ACC112 (cell line): ENCODE measurements around the gene LYST.

Experiments used
- H2AFZ ChIP-seq: fragments of 200-600 bp; sonication (generic); one replicate; pipeline ENCODE4 v1.6.0; 2017; ENCODE audit warnings: antibody characterized with exemption, low read length; ENCODE audit not compliant: unreplicated experiment
- H3K27ac ChIP-seq: fragments of 200-600 bp; sonication (generic); 2 replicates; pipeline ENCODE4 v1.5.1; 2014; ENCODE audit warnings: low read depth, mild to moderate bottlenecking, antibody characterized with exemption, low read length, moderate library complexity
- H3K27me3 ChIP-seq: fragments of 200-600 bp; sonication (generic); 2 replicates; pipeline ENCODE4 v1.6.1; 2014; ENCODE audit warnings: mild to moderate bottlenecking, antibody characterized with exemption, low read length, moderate library complexity, mixed read lengths; ENCODE audit not compliant: insufficient read depth
- H3K36me3 ChIP-seq: fragments of 200-600 bp; sonication (generic); 2 replicates; pipeline ENCODE4 v1.6.1; 2016; ENCODE audit warnings: mild to moderate bottlenecking, antibody characterized with exemption, low read length, moderate library complexity, mixed read lengths; ENCODE audit not compliant: insufficient read depth
- H3K4me1 ChIP-seq: fragments of 200-600 bp; sonication (generic); one replicate; pipeline ENCODE4 v1.6.1; 2016; ENCODE audit warnings: low read length, mixed read lengths; ENCODE audit not compliant: insufficient read depth, unreplicated experiment, control insufficient read depth
- H3K4me3 ChIP-seq: fragments of 200-600 bp; sonication (generic); 2 replicates; pipeline ENCODE4 v1.5.1; 2014; ENCODE audit warnings: mild to moderate bottlenecking, low read depth, low read length
- H3K79me2 ChIP-seq: fragments of 200-600 bp; sonication (generic); one replicate; pipeline ENCODE4 v1.6.0; 2016; ENCODE audit warnings: low read length; ENCODE audit not compliant: control insufficient read depth, unreplicated experiment, insufficient read depth

The LYST gene

DNA sequence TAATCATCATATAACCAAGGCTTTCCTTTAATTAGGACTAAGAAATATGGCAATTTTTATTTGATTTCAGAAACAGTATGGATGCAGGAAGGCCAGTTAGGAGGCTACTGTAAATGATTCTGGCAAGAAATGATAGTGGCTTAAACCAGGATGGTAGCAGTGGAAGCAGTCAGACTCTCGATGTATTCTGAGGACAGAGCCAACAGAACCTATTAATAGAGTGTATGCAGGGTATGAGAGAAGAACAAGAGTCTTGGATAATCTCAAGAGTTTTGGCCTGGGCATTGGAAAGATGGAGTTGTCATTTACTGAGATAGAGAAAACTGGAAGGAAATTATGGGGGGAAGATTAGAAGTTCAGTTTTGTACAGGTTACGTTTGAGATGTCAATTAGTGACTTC lies 143.8 kb downstream of the LYST start:
- Histone ChIP-seq H3K27me3 (no peaks in the 10 kb centered on the region), H3K4me3 (no peak overlapping the region), H3K36me3 (peaks cover 5% of the 10 kb centered on the region; the same call in 1 of the 2 replicates), H3K27ac (no peak overlapping the region), H2AFZ (no peak overlapping the region), H3K79me2 (no peaks in the 10 kb centered on the region), H3K4me1 (peaks cover 11% of the 10 kb centered on the region)

DNA sequence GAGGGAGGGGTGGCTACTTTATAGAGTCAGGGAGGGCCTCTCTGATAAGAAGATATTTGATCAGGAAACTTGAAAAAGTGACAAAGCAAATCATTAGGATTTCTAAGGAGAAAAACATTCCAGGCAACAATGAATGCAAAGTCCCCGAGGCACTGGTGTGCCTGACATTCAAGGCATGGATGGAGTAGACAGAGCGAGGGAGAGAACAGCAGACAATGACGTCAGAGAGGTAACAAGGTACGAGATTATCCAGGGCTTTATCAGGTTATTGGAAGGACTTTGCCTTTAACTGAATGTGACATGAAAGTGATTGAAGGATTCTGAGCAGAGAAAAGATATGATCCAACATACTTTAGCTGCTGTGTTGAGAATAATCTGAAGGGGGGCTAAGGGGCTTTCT lies 144.7 kb downstream of the LYST start:
- Histone ChIP-seq H3K27ac (no peak overlapping the region), H3K79me2 (no peaks in the 10 kb centered on the region), H2AFZ (no peak overlapping the region), H3K4me3 (no peak overlapping the region), H3K4me1 (peaks cover 11% of the 10 kb centered on the region), H3K36me3 (peaks cover 5% of the 10 kb centered on the region; the same call in 1 of the 2 replicates), H3K27me3 (no peaks in the 10 kb centered on the region)

DNA sequence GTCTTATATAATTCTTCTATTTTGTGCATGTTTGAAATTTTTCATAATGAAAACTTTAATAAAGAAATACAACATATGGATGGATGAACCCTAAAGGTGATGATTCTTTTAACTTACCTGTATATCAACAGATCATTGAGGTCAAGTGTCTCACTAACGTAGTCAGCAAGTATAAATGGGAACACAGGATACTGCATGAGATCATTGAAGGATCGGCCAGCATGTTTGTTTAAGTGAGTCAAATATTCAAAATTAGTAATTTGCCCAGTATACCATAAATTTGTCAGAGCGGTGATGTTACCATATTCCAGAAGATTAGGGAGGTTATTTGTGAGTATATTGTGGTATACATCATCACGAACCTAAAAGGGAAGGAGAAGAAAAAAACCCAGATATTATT lies 146.2 kb downstream of the LYST start:
- Histone ChIP-seq H3K79me2 (no peaks in the 10 kb centered on the region), H3K4me3 (no peak overlapping the region), H3K27me3 (no peaks in the 10 kb centered on the region), H3K36me3 (peaks cover 5% of the 10 kb centered on the region; the same call in 1 of the 2 replicates), H3K4me1 (peaks cover 8% of the 10 kb centered on the region), H3K27ac (no peak overlapping the region), H2AFZ (no peak overlapping the region)

DNA sequence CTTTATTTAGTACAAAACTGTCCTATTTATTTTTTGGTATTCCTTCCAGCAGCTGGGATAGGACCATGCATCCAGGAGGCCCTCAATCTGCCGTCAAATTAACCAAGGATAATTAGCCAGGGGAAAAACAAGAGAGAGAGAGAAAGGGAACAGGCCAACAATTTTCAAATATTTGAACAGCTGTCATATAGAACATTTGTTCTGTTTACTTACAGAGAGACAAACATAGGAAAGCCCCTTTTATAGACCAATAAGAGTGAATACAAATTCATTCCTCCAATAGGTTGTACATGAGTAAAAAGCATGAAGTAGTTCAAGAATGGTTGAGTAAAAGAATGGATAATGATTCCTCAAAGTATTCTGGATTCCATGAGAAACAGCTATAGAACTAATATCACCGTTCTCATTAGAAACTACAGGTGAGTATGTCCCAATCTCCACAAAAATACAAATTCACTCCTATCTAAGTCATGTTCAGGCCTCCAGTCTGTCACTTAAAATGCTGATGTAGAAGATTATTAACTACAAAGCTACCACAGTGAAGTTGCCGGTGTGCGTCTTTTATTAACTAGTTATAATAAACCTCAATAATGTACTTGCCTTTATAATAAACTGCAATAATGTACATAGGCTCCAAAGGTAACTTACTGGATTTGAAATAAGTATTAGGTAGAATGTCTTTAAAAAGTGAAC lies 152.4 kb downstream of the LYST start:
- Histone ChIP-seq H3K27ac (no peak overlapping the region), H3K36me3 (no peaks in the 10 kb centered on the region), H3K4me3 (no peak overlapping the region), H2AFZ (no peak overlapping the region), H3K27me3 (no peaks in the 10 kb centered on the region), H3K4me1 (no peaks in the 10 kb centered on the region), H3K79me2 (no peaks in the 10 kb centered on the region)

GRCh38 chr1:235712812-235713211 lies 153.9 kb downstream of the LYST start:
- peaks cover 11% of the 10 kb centered on the region for H3K4me1 ChIP-seq
- no peaks in the 10 kb centered on the region for H3K36me3 ChIP-seq
- no peak overlapping the region for H2AFZ ChIP-seq
- H3K27me3 ChIP-seq: no peaks in the 10 kb centered on the region
- no peak overlapping the region for H3K27ac ChIP-seq
- H3K4me3 ChIP-seq: no peak overlapping the region
- no peaks in the 10 kb centered on the region for H3K79me2 ChIP-seq

DNA sequence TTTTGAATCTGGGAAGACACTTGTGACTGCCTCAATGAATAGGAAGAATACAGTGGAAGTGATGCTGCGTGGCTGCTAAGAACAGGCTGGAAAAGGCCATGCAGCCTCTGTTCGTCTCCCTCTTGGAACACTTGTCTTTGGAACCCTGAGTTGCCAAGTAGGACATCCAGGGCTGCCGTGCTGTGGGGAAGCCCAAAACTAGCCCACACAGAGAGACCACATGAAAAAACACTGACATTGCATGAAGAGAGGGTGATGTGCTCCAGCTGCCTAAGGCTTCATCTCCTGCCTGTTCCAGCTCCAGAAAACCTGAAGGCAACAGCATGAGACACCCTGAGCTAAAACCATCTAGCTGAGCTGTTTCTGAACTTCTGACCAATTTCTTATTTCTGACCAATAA lies 156.0 kb downstream of the LYST start:
- H3K4me3 ChIP-seq: no peak overlapping the region
- no peaks in the 10 kb centered on the region for H3K27me3 ChIP-seq
- H3K79me2 ChIP-seq: no peaks in the 10 kb centered on the region
- H3K27ac ChIP-seq: no peak overlapping the region
- no peaks in the 10 kb centered on the region for H3K36me3 ChIP-seq
- no peak overlapping the region for H2AFZ ChIP-seq
- H3K4me1 ChIP-seq: peaks cover 11% of the 10 kb centered on the region

DNA sequence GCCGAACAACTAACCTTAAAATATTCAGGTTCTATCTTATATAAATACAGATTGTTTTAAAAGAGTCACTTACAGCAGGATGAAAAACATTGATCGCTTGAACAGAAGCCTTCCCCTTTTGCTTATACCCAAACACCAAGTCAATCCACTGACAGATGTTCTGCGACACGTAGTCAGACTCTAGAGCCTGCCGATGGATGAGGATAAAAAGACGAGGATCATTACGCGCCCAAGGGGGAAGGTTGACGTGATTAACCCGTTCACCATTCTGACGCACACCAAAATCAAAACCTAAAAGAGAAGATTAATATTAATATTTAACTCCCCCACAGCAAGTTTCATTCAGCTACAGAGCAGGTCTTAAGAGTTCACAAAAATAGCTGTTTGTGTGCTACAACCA lies 157.7 kb downstream of the LYST start:
- H3K27ac ChIP-seq: no peak overlapping the region
- H3K4me1 ChIP-seq: peaks cover 11% of the 10 kb centered on the region
- H3K27me3 ChIP-seq: no peaks in the 10 kb centered on the region
- H3K36me3 ChIP-seq: no peaks in the 10 kb centered on the region
- no peak overlapping the region for H3K4me3 ChIP-seq
- H3K79me2 ChIP-seq: no peaks in the 10 kb centered on the region
- no peak overlapping the region for H2AFZ ChIP-seq

DNA sequence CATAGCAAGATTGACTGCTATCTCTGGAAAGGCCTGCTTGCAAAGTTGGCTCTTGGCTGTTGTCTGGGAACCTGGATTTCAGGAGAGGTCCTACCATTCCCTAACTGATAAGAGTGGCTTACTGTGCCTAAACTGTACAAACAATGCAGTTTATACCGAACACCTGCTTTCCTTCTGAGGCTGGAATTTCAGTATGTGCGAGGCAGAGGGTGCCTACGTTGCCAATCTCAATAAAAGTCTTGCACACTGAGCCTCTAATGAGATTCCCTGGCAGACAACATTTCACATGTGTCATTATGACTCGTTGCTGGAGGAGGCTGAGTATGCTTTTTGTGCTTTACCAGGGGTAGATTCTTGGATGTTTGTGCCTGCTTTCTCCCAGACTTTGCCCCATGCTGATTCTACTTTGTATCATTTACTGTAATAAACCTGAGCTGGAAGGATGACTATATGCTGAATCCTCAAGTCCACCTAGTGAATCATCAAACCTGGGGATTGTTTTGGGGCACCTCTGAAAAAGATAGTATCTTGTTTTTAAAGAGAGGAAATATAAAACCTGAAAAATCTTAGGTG lies 158.2 kb downstream of the LYST start:
- peaks cover 13% of the 10 kb centered on the region for H3K4me1 ChIP-seq
- no peak overlapping the region for H3K4me3 ChIP-seq
- no peak overlapping the region for H3K27ac ChIP-seq
- no peak overlapping the region for H2AFZ ChIP-seq
- no peaks in the 10 kb centered on the region for H3K36me3 ChIP-seq
- no peaks in the 10 kb centered on the region for H3K79me2 ChIP-seq
- no peaks in the 10 kb centered on the region for H3K27me3 ChIP-seq

DNA sequence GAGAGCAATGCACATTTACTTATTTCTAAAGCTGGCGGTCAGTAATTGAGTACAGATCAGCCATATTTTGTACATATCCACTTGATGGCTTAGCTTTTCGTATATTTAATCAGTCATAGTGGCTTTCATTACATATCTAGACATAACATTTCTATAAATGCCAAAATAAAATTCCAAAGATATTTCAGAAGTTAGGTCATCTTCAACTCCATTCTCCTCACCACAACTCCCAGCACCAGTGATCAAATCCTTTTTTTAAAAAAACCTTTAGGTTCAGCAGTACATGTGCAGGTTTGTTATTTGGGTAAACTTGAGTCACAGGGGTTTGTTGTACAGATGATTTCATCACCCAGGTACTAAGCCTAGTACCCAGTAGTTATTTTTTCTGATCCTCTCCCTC lies 163.2 kb downstream of the LYST start:
- H3K27ac ChIP-seq: no peak overlapping the region
- H3K4me1 ChIP-seq: peaks cover 10% of the 10 kb centered on the region
- no peak overlapping the region for H2AFZ ChIP-seq
- H3K79me2 ChIP-seq: no peaks in the 10 kb centered on the region
- no peaks in the 10 kb centered on the region for H3K27me3 ChIP-seq
- H3K36me3 ChIP-seq: no peaks in the 10 kb centered on the region; the same call in 1 of the 2 replicates
- no peak overlapping the region for H3K4me3 ChIP-seq

GRCh38 chr1:235702412-235702811 lies 164.3 kb downstream of the LYST start:
- H3K36me3 ChIP-seq: no peaks in the 10 kb centered on the region; the same call in 1 of the 2 replicates
- H2AFZ ChIP-seq: no peak overlapping the region
- no peaks in the 10 kb centered on the region for H3K79me2 ChIP-seq
- H3K4me3 ChIP-seq: no peak overlapping the region
- no peaks in the 10 kb centered on the region for H3K27me3 ChIP-seq
- peaks cover 6% of the 10 kb centered on the region for H3K4me1 ChIP-seq
- H3K27ac ChIP-seq: no peak overlapping the region

- Histone ChIP-seq H2AFZ (no peak overlapping the region), H3K36me3 (peaks cover 6% of the 10 kb centered on the region), H3K79me2 (no peaks in the 10 kb centered on the region), H3K27ac (no peak overlapping the region), H3K4me3 (no peak overlapping the region), H3K4me1 (no peaks in the 10 kb centered on the region), H3K27me3 (no peaks in the 10 kb centered on the region)
These were observed 169.2 kb downstream of the LYST start for GRCh38 chr1:235697508-235697907.
